Endothelial cell of umbilical vein (primary cell): ENCODE results near the gene ACP1. TPM values are rescaled to one million over a fixed set of nuclear protein-coding genes. Genes with fewer than 3 reads are reported as not detected.

Source experiments
- BruUV-seq: library from RNA; stranded (reverse); fragments of 400-500 nt; replicated peaks from 2 replicates; lab custom pipeline; 2021; lab: Mats Ljungman, UMichigan
- CTCF ChIA-PET: fragments of 300-600, 350-600 bp; sonication (Branson Sonifier 250); formaldehyde crosslinking; loops from one replicate; lab custom pipeline; 2021; ENCODE audit warnings: antibody characterized with exemption, inconsistent platforms; lab: Charles Lee
- POLR2A ChIA-PET: fragments of 300-600, 350-600 bp; sonication (Branson Sonifier 250); formaldehyde crosslinking; loops from one replicate; lab custom pipeline; 2021; ENCODE audit warnings: antibody characterized with exemption, inconsistent platforms; lab: Charles Lee
- DNase-seq: peaks from one replicate; pipeline ENCODE4 v3.0.0-alpha.2; 2011; ENCODE audit warnings: low read depth, low spot score
- FAIRE-seq: peaks from 2 replicates; lab custom pipeline; 2011; peaks lifted over from hg19 to GRCh38; lab: Jason Lieb, UNC
- H2AFZ ChIP-seq: 2 replicates; pipeline ENCODE4 v1.6.0; 2012; ENCODE audit warnings: low read depth, low read length, control low read depth, inconsistent platforms
- H3K27ac ChIP-seq: 2 replicates; pipeline ENCODE4 v1.5.1; 2011; ENCODE audit warnings: low read depth, mild to moderate bottlenecking, control low read depth, low read length, moderate library complexity; ENCODE audit not compliant: insufficient read depth
- H3K27me3 ChIP-seq, 2 experiments: 2 replicates each; pipeline versions ENCODE4 v1.6.0 to v1.6.1; 2011; ENCODE audit warnings: low read length in 2 of 2, mixed read lengths in 1 of 2; ENCODE audit not compliant: control insufficient read depth in 2 of 2, insufficient read depth in 2 of 2
- H3K36me3 ChIP-seq, 2 experiments: 2 replicates in 1 of 2; 3 replicates in 1 of 2; pipeline ENCODE4 v1.5.1; 2011; ENCODE audit warnings: low read length in 2 of 2, mild to moderate bottlenecking in 1 of 2, moderate library complexity in 1 of 2; ENCODE audit not compliant: control insufficient read depth in 2 of 2, insufficient read depth in 2 of 2; ENCODE audit errors: extremely low read depth in 1 of 2
- H3K4me1 ChIP-seq: 3 replicates; pipeline ENCODE4 v1.5.1; 2011; ENCODE audit warnings: mild to moderate bottlenecking, low read length; ENCODE audit not compliant: control insufficient read depth, insufficient read depth; ENCODE audit errors: extremely low read depth
- H3K4me2 ChIP-seq: 2 replicates; pipeline ENCODE4 v1.6.1; 2011; ENCODE audit warnings: low read length, control low read depth, mixed read lengths; ENCODE audit not compliant: insufficient read depth
- H3K4me3 ChIP-seq, 3 experiments: fragments of 200-600 bp in 1 of 3; sonication (generic), shearing (Covaris generic) in 1 of 3; replicated peaks in 1 of 3; 2 replicates each; pipeline ENCODE4 v1.5.1; 2011 to 2016; ENCODE audit warnings: control low read depth in 3 of 3, low read length in 3 of 3, mild to moderate bottlenecking in 2 of 3, inconsistent platforms in 1 of 3, low read depth in 1 of 3, moderate library complexity in 1 of 3; ENCODE audit not compliant: insufficient read depth in 1 of 3
- H3K79me2 ChIP-seq: 2 replicates; pipeline ENCODE4 v1.6.0; 2012; ENCODE audit warnings: low read length, inconsistent platforms; ENCODE audit not compliant: control insufficient read depth, insufficient read depth
- H3K9ac ChIP-seq: replicated peaks from 2 replicates; pipeline ENCODE3; 2011; ENCODE audit warnings: low read length, control low read depth; ENCODE audit not compliant: insufficient read depth; ENCODE audit errors: extremely low read depth
- H3K9me1 ChIP-seq: replicated peaks from 3 replicates; pipeline ENCODE4 v1.6.0; 2011; ENCODE audit warnings: mild to moderate bottlenecking, low read length; ENCODE audit not compliant: control insufficient read depth, insufficient read depth; ENCODE audit errors: extremely low read depth
- H3K9me3 ChIP-seq: replicated peaks from 2 replicates; pipeline ENCODE4 v1.5.1; 2012; ENCODE audit warnings: low read length, inconsistent platforms; ENCODE audit not compliant: control insufficient read depth, insufficient read depth
- H4K20me1 ChIP-seq: replicated peaks from 2 replicates; pipeline ENCODE3; 2011; ENCODE audit warnings: mild to moderate bottlenecking, low read length; ENCODE audit not compliant: control insufficient read depth, insufficient read depth; ENCODE audit errors: extremely low read depth
- CTCF ChIP-seq, 2 donors: IDR thresholded peaks; 1 replicate in 1 of 2; 2 replicates in 1 of 2; pipeline ENCODE4 v1.5.1; 2011; ENCODE audit warnings: low read length in 2 of 2, mild to moderate bottlenecking in 2 of 2, moderate library complexity in 2 of 2, control low read depth in 1 of 2, inconsistent platforms in 1 of 2, low read depth in 1 of 2; ENCODE audit not compliant: insufficient read depth in 1 of 2; ENCODE audit errors: extremely low read depth in 1 of 2
- EZH2 ChIP-seq: IDR thresholded peaks from 2 replicates; pipeline ENCODE4 v1.6.1; 2012; ENCODE audit warnings: borderline replicate concordance, low read depth, mild to moderate bottlenecking, moderate library complexity, low read length, inconsistent platforms; ENCODE audit not compliant: severe bottlenecking
- FOS ChIP-seq: IDR thresholded peaks from 2 replicates; pipeline ENCODE4 v1.6.1; 2011; ENCODE audit warnings: mild to moderate bottlenecking, low read length, moderate library complexity, borderline replicate concordance; ENCODE audit not compliant: insufficient read depth
- GATA2 ChIP-seq: IDR thresholded peaks from 2 replicates; pipeline ENCODE4 v1.7.0; 2011; ENCODE audit warnings: low read depth, mild to moderate bottlenecking, moderate library complexity, mixed read lengths, low read length; ENCODE audit not compliant: insufficient read length, insufficient read depth
- JUN ChIP-seq: IDR thresholded peaks from 2 replicates; pipeline ENCODE4 v1.6.1; 2011; ENCODE audit warnings: borderline replicate concordance, low read depth; ENCODE audit not compliant: insufficient read length, insufficient read depth
- MAX ChIP-seq: IDR thresholded peaks from 2 replicates; pipeline ENCODE4 v1.6.1; 2011; ENCODE audit not compliant: insufficient read depth, insufficient read length
- MYC ChIP-seq: IDR thresholded peaks from one replicate; pipeline ENCODE4 v1.6.1; 2011; ENCODE audit warnings: mild to moderate bottlenecking, low read depth, low read length
- POLR2A ChIP-seq: IDR thresholded peaks from 2 replicates; pipeline ENCODE4 v1.6.1; 2012; ENCODE audit warnings: low read depth, mild to moderate bottlenecking, control low read depth, low read length
- POLR2AphosphoS5 ChIP-seq: IDR thresholded peaks from 2 replicates; pipeline ENCODE4 v1.6.1; 2012; ENCODE audit warnings: low read depth, mild to moderate bottlenecking, control low read depth, low read length, moderate library complexity; ENCODE audit not compliant: insufficient read depth
- dilution Hi-C: fragments of 300-500 bp; cut with MboI; formaldehyde crosslinking; loops from one replicate; pipeline ENCODE4 v1.15.0; 2019; ENCODE audit warnings: low sequenced_read_pairs; ENCODE audit not compliant: extremely low pct_ligation_motif_present
- intact Hi-C: fragments of 100-400 bp; cut with micrococcal nuclease; formaldehyde crosslinking; loops from one replicate; pipeline ENCODE4 v1.10.0; 2022
- polyA plus RNA-seq, 4 experiments: library from polyadenylated mRNA; depleted of rRNA in 3 of 4; stranded (reverse) in 3 of 4; unstranded in 1 of 4; fragments of >200 nt; gene quantifications; 2 replicates each; pipeline versions ENCODE4 v1.2.1 to v1.2.3, GENCODE V29; 2011 to 2012; ENCODE audit warnings: missing spikeins in 1 of 4
- total RNA-seq: library from RNA; stranded (reverse); gene quantifications from 2 replicates; pipeline ENCODE4 v1.2.3, GENCODE V29; 2021

Gene ACP1
- total and polyA plus RNA-seq, 2 donors (not counting 3 experiments of a cell fraction or from before 2014, with no cell fraction given), result 63.4 to 80.2 TPM

GRCh38 chr2:270861-271260 lies 6.1 kb downstream of the ACP1 start:
- no peak for TF ChIP-seq MAX

GRCh38 chr2:271917-272316 lies 7.2 kb downstream of the ACP1 start:
- peaks cover 81% of the 10 kb centered on the region for H3K79me2 ChIP-seq
- DNase-seq, result no peak
- ChIA-PET CTCF (no interaction called here), POLR2A (interaction anchor here (0.7 kb wide), 1 partner anchor 35 kb away, joined by 3 read pairs; no protein-coding TSS in a partner anchor)
- intact Hi-C loops (no loop called here), dilution Hi-C loops (no loop called here)
- H2AFZ ChIP-seq, result no peak overlapping the region
- no TSS peak for BruUV-seq
- FAIRE-seq, result no peak
- H3K27ac ChIP-seq, result no peak overlapping the region
- no peaks in the 10 kb centered on the region for H3K27me3 ChIP-seq
- no peak overlapping the region for H3K9ac ChIP-seq
- no peaks in the 10 kb centered on the region for H3K9me3 ChIP-seq
- H3K36me3 ChIP-seq, result peaks cover 0 to 8% of the 10 kb centered on the region in 2 experiments
- TF ChIP-seq EZH2 (no peak), CTCF (IDR thresholded peaks at IDR 0.05; ENCODE audit: extremely low read depth in 1 of 2, insufficient read depth in 1 of 2, low read depth in 1 of 2, low read length in 2 of 2) (no peak), MYC (no peak), FOS (no peak), JUN (no peak), GATA2 (no peak), POLR2AphosphoS5 (no peak), POLR2A (no peak), MAX (no peak)
- no peak overlapping the region for H3K4me3 ChIP-seq
- H3K4me2 ChIP-seq, result no peak overlapping the region
- H3K9me1 ChIP-seq, result no peaks in the 10 kb centered on the region
- H4K20me1 ChIP-seq, result peaks cover 2% of the 10 kb centered on the region
- no peaks in the 10 kb centered on the region for H3K4me1 ChIP-seq

More at GRCh38 chr2:270861-271260, 6.1 kb downstream of the ACP1 start:
- ChIA-PET CTCF (no interaction called here), POLR2A (no interaction called here)
- Histone ChIP-seq H3K9ac (no peak overlapping the region), H4K20me1 (peaks cover 2% of the 10 kb centered on the region), H3K36me3 (peaks cover 0 to 3% of the 10 kb centered on the region in 2 experiments), H3K79me2 (peaks cover 87% of the 10 kb centered on the region), H2AFZ (no peak overlapping the region), H3K4me3 (no peak overlapping the region), H3K27me3 (no peaks in the 10 kb centered on the region), H3K4me2 (no peak overlapping the region), H3K4me1 (peaks cover 6% of the 10 kb centered on the region), H3K9me3 (no peaks in the 10 kb centered on the region), H3K27ac (no peak overlapping the region), H3K9me1 (no peaks in the 10 kb centered on the region)
- intact Hi-C loops, result no loop called here
- DNase-seq, result no peak
- no peak for FAIRE-seq
- dilution Hi-C loops, result no loop called here
- BruUV-seq, result no TSS peak
